ENCODE results near the gene TPCN1.
"Not testable (repeated sequence)": the region's sequence is repeated elsewhere in the genome, so short reads cannot be mapped to it uniquely, and the experiment has no call there.

TPCN1 gene

GRCh38 chr12:113197518-113198077 lies 23.7 kb upstream of the TPCN1 start:
- no peak for DNase-seq

- no peak for DNase-seq
Observed at GRCh38 chr12:113198296-113198695, 23.0 kb upstream of the TPCN1 start.

DNA sequence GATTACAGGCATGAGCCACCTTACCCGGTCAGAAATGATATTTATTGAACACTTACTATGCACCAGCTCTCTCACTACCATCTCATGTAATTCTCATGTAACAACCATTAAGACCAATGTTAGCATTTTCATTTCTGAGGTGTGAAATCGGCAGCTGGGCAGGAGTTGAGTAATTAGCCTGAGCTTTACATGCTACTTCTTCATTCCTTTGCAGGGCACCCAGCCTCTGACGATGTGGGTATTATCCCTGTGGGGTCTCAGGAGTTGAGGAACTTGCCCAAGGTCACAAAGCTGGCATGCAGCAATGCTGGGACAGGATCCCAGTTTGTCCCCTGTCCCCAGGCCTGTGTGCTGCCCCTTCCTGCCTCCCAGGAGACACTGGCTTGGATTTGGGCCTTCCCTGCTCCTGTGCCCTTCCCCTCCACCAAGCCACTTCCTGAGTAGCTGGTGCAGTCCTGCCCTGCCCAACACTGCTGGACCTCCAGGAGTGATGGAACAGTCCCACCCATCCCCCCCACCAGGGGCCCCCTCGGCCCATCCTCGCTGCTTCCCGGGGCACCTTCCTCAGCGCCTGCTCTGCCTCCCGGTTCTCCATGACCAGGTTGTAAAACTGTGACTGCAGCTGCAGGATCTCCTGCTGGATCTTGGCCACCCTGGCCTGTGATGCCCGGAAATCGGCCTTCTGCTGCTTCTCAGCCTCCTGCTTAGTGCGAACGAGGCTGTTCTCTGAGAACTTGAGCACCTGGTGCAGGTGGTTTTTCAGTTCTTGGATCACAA lies 21.1 kb upstream of the TPCN1 start:
- DNase-seq, result no peak

GRCh38 chr12:113201187-113202177 lies 19.8 kb upstream of the TPCN1 start:
- no peak for DNase-seq

DNA sequence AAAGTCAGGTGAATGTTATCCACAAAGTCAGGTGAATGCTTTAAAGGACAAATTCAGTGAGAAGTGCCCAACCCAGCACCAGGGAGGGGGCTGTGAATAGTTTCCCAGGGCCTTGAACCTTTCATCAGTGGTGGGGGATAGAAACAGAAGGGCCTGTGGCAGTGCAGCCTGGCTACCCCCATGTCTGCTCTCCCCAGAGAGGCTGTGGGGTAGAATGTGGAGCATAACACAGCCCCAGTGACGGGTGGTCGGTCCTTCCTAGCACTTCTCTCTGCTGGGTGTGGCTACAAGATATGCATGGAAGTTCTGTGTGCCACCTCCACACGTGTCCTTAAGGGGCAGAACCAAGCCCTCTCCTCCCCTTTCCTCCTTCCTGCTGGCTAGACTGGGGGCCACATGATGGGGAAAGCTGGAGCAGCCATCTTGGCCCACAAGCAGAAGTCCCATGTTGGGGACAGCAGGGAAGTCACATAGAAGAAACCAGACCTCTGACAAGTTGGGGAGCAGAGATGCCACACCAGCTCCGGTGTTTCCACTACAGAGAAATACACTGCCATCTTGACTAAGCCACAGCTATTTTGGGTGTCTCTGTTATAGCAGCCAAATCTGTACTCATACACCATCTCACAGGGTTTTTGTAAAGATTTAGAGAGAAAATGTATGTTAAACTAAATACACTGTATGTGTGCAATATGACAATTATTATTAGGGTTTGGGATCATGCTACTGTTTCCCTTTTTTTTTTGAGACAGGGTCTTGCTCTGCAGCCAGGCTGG lies 18.8 kb upstream of the TPCN1 start:
- no peak for DNase-seq

DNA sequence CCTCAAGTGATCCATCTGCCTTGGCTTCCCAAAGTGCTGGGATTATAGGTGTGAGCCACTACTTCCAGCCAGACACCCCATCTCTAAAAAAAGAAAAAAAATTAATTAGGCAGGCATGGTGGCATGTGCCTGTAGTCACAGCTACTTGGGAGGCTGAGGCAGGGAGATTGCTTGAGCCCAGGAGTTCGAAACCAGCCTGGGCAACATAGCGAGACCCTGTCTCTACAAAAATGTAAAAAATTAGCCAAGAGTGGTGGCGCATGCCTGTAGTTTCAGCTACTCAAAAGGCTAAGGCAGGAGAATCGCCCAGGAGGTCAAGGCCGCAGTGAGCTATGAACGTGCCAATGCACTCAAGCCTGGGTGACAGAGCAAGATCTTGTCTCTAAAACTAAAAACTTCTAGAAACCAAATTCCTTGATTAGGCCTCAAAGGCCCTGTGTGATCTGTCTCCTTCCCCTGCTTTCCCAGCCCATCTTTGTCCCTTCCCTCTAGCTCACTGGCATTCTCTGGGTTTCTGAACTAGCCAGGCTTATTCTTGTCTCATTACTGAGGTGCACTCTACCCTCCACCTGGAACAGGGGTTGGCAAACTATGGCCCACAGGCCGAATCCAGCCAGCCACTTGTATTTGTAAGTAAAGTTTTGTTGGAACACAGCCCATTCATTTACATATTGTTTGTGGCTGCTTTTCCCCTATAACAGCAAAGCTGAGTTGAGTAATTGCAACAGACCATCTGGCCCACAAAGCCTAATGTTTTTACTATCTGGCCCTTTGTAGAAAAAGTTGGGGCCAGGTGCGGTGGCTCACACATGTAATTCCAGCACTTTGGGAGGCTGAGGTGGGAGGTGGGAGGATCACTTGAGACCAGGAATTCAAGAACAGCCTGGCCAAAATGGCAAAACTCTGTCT lies 17.2 kb upstream of the TPCN1 start:
- DNase-seq, result no peak

GRCh38 chr12:113204804-113205203 lies 16.5 kb upstream of the TPCN1 start:
- DNase-seq, result no peak

GRCh38 chr12:113206802-113207201 lies 14.5 kb upstream of the TPCN1 start:
- DNase-seq, result not testable (repeated sequence)

DNA sequence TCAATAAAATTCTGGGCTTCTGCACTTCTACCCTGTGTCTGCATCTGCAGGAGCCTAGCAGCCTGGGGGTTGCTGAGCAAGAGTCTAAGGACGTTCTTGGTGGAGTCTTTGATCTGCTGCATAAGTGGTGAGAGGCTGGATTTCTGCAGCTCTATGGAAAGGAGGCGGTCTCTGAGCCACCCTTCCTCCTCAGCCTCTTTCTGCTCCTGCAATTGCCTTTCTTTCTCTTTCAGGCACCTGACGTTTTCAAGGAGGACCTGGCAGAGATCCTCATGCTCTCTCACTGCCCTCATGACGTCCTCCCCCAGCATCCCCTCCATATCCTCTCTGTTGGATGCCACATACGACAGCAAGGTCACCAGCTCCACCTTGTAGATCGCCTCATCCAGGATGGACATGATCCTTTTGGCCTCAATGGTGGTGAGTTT lies 13.6 kb upstream of the TPCN1 start:
- no peak for DNase-seq

GRCh38 chr12:113208041-113208934 lies 13.0 kb upstream of the TPCN1 start:
- peak; percentile 55 to 79 for DNase-seq

GRCh38 chr12:113211160-113211559 lies 10.1 kb upstream of the TPCN1 start:
- DNase-seq, result no peak

GRCh38 chr12:113214895-113215400 lies 6.3 kb upstream of the TPCN1 start:
- DNase-seq, result peak in 1 of 2 donors; percentile 47

GRCh38 chr12:113216027-113216426 lies 5.2 kb upstream of the TPCN1 start:
- DNase-seq, result no peak

GRCh38 chr12:113220593-113221180 lies 577 bp upstream of the TPCN1 start:
- DNase-seq, result no peak

DNA sequence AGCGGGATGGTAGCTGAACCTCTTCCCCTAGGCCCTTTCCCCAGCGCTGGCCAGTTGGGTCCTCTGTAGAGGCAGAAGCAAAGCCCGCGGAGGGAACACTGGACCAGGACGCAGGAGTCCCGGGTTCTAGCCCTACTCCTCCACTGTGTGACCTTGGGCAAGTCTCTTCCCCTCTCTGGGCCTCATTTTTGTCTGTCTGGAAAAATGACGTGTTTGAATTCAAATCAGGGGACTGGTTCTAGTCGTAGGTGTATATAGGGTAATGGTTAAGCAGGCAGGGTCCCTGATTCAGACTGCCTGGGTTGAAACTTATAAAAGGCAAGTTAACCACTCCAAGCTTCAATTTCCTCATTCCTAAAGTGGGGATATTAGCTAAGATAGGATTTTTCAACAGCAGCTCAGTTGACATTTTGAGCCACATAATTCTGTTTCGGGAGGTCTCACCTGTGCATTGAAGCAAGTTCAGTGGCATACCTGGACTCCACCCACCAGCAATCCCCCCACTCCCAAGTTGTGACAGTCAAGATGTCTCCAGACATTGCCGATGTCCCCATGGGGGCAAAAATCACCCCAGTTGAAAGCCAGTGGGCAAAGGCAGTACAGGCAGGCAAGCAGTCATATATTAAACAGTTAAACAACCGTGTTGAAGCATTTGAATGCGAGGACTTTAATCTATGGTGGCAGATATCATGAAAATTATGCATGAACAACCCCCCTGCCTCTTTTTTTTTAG lies 899 bp downstream of the TPCN1 start:
- DNase-seq, result no peak

DNA sequence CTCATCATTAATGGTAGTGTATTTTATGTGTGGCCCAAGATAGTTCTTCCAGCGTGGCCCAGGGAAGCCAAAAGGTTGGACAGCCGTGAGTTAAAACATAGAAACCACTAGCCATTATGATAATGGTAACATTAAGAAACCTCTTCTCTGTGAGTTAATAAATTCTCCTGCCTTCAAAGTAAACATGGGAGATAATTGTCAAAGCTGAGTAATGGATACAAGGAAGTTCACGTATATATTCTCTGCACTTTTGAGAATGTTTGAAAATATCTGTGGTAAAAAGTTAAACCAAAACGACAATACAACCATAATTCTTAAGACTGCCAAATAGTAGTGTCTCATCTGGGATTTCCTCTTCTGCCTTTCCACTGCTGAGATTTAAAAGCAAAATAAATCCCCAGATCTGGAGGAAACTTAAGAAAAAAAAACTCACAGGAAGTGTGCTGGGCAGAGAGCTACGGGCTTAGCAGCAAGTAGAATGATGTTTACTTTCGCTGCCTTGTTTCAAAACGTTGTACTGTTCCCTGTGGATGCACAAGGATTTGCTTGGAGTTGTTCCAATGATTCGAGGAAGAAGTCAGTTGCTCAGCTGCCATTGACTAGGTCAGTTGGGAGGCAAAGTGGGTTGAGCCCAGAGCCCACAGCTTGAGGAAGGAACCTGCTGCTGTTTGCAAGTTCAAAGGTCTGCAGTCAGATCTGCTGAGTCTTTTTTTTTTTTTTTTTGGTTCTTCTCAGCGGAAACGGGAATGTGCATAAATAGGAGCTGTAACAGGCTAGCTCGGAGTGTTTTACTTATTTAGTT lies 1.7 kb downstream of the TPCN1 start:
- no peak for DNase-seq

DNA sequence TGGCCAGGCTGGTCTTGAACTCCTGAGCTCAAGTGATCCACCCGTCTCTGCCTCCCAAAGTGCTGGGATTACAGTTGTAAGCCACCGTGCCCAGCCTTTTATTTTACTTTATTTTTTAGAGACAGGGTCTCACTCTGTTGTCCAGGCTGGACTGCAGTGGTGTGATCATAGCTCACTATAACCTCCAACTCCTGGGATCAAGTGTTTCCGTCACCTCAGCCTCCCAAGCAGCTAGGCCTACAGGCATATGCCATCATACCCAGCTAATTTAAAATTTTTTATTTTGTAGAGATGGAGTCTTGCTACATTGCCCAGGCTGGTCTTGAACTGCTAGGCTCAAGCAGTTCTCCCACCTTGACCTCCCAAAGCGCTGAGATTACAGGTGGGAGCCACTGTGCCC lies 3.7 kb downstream of the TPCN1 start:
- no peak for DNase-seq
